ENCODE data around the gene HIVEP3. TPM values are rescaled to one million over a fixed set of nuclear protein-coding genes. Genes with fewer than 3 reads are reported as not detected.

HIVEP3 gene
- total RNA-seq, 1 experiment from 2014 or later, result 0.55 TPM

DNA sequence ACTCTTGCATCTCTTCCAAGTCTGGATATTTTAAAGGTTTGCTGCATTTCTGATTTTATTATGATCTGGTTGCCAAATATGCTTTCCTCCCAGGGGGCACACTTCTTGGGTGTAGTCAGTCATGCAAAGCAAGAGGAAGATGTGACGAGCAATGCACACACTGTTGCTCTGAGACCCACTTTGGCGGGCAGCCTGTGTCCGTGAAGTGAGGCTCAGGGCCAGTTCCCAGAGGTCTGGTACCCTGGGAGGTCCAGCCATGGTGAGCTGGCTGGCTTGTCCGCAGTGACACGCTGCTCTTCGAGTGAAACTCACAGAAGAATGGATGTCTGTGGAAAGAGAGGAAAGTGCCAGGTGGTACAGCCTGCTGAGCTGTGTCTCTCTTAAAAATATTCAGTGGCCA is 381.5 kb downstream of the HIVEP3 start:
- Mint-ChIP-seq H3K27ac (no peak overlapping the region), H3K4me1 (no peaks in the 10 kb centered on the region), H3K36me3 (no peaks in the 10 kb centered on the region), H3K4me3 (no peak overlapping the region), H3K27me3 (ENCODE audit: low read depth) (no peaks in the 10 kb centered on the region; the same call in 1 of the 2 replicates), H3K9me3 (peaks cover 6% of the 10 kb centered on the region)
- no peak for DNase-seq (ENCODE audit: low spot score)
- POLR2A ChIA-PET, result no interaction called here
- ATAC-seq, result no peak
- CTCF ChIA-PET, result interaction anchor here (0.6 to 4.1 kb wide), 3 partner anchors 21 to 45 kb away, joined by 3 to 22 read pairs (median 3); no protein-coding TSS in a partner anchor
- TF ChIP-seq ETV6 (CRISPR knock-in tag; IDR thresholded peaks at IDR 0.05) (no peak), ZNF416 (CRISPR knock-in tag; IDR thresholded peaks at IDR 0.05) (no peak), NR3C1 (CRISPR knock-in tag; conservative IDR thresholded peaks at IDR 0.05; ENCODE audit: low read depth) (no peak), TEAD4 (CRISPR knock-in tag; IDR thresholded peaks at IDR 0.05) (no peak)
- TF ChIP-seq, protein P1, sequence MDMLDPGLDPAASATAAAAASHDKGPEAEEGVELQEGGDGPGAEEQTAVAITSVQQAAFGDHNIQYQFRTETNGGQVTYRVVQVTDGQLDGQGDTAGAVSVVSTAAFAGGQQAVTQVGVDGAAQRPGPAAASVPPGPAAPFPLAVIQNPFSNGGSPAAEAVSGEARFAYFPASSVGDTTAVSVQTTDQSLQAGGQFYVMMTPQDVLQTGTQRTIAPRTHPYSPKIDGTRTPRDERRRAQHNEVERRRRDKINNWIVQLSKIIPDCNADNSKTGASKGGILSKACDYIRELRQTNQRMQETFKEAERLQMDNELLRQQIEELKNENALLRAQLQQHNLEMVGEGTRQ (CRISPR knock-in tag; IDR thresholded peaks at IDR 0.05), result no peak
- TF ChIP-seq, protein P2, sequence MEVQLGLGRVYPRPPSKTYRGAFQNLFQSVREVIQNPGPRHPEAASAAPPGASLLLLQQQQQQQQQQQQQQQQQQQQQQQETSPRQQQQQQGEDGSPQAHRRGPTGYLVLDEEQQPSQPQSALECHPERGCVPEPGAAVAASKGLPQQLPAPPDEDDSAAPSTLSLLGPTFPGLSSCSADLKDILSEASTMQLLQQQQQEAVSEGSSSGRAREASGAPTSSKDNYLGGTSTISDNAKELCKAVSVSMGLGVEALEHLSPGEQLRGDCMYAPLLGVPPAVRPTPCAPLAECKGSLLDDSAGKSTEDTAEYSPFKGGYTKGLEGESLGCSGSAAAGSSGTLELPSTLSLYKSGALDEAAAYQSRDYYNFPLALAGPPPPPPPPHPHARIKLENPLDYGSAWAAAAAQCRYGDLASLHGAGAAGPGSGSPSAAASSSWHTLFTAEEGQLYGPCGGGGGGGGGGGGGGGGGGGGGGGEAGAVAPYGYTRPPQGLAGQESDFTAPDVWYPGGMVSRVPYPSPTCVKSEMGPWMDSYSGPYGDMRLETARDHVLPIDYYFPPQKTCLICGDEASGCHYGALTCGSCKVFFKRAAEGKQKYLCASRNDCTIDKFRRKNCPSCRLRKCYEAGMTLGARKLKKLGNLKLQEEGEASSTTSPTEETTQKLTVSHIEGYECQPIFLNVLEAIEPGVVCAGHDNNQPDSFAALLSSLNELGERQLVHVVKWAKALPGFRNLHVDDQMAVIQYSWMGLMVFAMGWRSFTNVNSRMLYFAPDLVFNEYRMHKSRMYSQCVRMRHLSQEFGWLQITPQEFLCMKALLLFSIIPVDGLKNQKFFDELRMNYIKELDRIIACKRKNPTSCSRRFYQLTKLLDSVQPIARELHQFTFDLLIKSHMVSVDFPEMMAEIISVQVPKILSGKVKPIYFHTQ (CRISPR knock-in tag; IDR thresholded peaks at IDR 0.05), result no peak

DNA sequence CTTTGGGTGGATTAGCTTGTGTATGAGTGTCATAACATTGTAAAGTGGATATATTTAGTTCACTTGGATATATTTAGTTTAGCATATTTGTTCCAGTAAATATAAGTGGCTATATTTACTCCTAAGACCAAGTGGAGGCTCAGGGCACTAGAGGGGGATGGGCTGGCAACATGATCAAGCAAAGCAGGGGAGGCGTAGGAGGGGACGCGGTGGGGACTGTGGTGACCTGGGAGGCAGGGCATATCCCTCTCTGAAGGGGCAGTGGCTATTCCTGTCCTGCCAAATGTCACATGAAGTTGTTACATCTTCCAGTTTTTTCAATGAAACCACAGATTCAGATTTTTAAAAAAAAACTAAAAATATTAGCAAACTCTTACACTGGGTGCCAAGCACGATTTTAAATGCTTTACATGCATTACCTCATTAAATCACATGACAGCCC is 382.3 kb downstream of the HIVEP3 start:
- ChIA-PET POLR2A (no interaction called here), CTCF (interaction anchor here (0.6 to 4.1 kb wide), 3 partner anchors 20 to 209 kb away, joined by 3 to 22 read pairs (median 3); no protein-coding TSS in a partner anchor)
- H3K27me3 Mint-ChIP-seq (ENCODE audit: low read depth), result no peaks in the 10 kb centered on the region; the same call in 1 of the 2 replicates
- no peaks in the 10 kb centered on the region for H3K36me3 Mint-ChIP-seq
- no peak overlapping the region for H3K27ac Mint-ChIP-seq
- H3K9me3 Mint-ChIP-seq, result peaks cover 10% of the 10 kb centered on the region
- no peaks in the 10 kb centered on the region for H3K4me1 Mint-ChIP-seq
- no peak for ATAC-seq
- DNase-seq (ENCODE audit: low spot score), result no peak
- H3K4me3 Mint-ChIP-seq, result no peak overlapping the region
- TF ChIP-seq, protein P3, sequence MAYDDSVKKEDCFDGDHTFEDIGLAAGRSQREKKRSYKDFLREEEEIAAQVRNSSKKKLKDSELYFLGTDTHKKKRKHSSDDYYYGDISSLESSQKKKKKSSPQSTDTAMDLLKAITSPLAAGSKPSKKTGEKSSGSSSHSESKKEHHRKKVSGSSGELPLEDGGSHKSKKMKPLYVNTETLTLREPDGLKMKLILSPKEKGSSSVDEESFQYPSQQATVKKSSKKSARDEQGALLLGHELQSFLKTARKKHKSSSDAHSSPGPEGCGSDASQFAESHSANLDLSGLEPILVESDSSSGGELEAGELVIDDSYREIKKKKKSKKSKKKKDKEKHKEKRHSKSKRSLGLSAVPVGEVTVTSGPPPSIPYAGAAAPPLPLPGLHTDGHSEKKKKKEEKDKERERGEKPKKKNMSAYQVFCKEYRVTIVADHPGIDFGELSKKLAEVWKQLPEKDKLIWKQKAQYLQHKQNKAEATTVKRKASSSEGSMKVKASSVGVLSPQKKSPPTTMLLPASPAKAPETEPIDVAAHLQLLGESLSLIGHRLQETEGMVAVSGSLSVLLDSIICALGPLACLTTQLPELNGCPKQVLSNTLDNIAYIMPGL (CRISPR knock-in tag; IDR thresholded peaks at IDR 0.05), result no peak
- TF ChIP-seq, protein P4, sequence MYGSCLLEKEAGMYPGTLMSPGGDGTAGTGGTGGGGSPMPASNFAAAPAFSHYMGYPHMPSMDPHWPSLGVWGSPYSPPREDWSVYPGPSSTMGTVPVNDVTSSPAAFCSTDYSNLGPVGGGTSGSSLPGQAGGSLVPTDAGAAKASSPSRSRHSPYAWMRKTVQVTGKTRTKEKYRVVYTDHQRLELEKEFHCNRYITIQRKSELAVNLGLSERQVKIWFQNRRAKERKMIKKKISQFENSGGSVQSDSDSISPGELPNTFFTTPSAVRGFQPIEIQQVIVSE (CRISPR knock-in tag; IDR thresholded peaks at IDR 0.05; ENCODE audit: borderline replicate concordance), result no peak
- TF ChIP-seq, protein P5, sequence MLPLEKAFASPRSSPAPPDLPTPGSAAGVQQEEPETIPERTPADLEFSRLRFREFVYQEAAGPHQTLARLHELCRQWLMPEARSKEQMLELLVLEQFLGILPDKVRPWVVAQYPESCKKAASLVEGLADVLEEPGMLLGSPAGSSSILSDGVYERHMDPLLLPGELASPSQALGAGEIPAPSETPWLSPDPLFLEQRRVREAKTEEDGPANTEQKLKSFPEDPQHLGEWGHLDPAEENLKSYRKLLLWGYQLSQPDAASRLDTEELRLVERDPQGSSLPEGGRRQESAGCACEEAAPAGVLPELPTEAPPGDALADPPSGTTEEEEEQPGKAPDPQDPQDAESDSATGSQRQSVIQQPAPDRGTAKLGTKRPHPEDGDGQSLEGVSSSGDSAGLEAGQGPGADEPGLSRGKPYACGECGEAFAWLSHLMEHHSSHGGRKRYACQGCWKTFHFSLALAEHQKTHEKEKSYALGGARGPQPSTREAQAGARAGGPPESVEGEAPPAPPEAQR (CRISPR knock-in tag; IDR thresholded peaks at IDR 0.05), result no peak
- TF ChIP-seq ATF1 (CRISPR knock-in tag; IDR thresholded peaks at IDR 0.05) (no peak), ZNF263 (CRISPR knock-in tag; IDR thresholded peaks at IDR 0.05; ENCODE audit: low read depth) (no peak), KAT7 (CRISPR knock-in tag; IDR thresholded peaks at IDR 0.05; ENCODE audit: borderline replicate concordance) (no peak), ZNF121 (CRISPR knock-in tag; IDR thresholded peaks at IDR 0.05) (no peak), GTF2I (CRISPR knock-in tag; conservative IDR thresholded peaks at IDR 0.05) (no peak)
- TF ChIP-seq, protein P2 (CRISPR knock-in tag; IDR thresholded peaks at IDR 0.05), result no peak
- TF ChIP-seq, protein P6, sequence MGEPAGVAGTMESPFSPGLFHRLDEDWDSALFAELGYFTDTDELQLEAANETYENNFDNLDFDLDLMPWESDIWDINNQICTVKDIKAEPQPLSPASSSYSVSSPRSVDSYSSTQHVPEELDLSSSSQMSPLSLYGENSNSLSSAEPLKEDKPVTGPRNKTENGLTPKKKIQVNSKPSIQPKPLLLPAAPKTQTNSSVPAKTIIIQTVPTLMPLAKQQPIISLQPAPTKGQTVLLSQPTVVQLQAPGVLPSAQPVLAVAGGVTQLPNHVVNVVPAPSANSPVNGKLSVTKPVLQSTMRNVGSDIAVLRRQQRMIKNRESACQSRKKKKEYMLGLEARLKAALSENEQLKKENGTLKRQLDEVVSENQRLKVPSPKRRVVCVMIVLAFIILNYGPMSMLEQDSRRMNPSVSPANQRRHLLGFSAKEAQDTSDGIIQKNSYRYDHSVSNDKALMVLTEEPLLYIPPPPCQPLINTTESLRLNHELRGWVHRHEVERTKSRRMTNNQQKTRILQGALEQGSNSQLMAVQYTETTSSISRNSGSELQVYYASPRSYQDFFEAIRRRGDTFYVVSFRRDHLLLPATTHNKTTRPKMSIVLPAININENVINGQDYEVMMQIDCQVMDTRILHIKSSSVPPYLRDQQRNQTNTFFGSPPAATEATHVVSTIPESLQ (CRISPR knock-in tag; IDR thresholded peaks at IDR 0.05), result no peak
- TF ChIP-seq, protein P7, sequence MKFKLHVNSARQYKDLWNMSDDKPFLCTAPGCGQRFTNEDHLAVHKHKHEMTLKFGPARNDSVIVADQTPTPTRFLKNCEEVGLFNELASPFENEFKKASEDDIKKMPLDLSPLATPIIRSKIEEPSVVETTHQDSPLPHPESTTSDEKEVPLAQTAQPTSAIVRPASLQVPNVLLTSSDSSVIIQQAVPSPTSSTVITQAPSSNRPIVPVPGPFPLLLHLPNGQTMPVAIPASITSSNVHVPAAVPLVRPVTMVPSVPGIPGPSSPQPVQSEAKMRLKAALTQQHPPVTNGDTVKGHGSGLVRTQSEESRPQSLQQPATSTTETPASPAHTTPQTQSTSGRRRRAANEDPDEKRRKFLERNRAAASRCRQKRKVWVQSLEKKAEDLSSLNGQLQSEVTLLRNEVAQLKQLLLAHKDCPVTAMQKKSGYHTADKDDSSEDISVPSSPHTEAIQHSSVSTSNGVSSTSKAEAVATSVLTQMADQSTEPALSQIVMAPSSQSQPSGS (CRISPR knock-in tag; IDR thresholded peaks at IDR 0.05; ENCODE audit: borderline replicate concordance, low read depth), result no peak
- TF ChIP-seq, protein P8, sequence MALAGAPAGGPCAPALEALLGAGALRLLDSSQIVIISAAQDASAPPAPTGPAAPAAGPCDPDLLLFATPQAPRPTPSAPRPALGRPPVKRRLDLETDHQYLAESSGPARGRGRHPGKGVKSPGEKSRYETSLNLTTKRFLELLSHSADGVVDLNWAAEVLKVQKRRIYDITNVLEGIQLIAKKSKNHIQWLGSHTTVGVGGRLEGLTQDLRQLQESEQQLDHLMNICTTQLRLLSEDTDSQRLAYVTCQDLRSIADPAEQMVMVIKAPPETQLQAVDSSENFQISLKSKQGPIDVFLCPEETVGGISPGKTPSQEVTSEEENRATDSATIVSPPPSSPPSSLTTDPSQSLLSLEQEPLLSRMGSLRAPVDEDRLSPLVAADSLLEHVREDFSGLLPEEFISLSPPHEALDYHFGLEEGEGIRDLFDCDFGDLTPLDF (CRISPR knock-in tag; IDR thresholded peaks at IDR 0.05), result no peak
- TF ChIP-seq, protein P9, sequence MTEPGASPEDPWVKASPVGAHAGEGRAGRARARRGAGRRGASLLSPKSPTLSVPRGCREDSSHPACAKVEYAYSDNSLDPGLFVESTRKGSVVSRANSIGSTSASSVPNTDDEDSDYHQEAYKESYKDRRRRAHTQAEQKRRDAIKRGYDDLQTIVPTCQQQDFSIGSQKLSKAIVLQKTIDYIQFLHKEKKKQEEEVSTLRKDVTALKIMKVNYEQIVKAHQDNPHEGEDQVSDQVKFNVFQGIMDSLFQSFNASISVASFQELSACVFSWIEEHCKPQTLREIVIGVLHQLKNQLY (CRISPR knock-in tag; IDR thresholded peaks at IDR 0.05), result no peak

Data from WTC11 (cell line).